HEK293 (cell line): Measurements from ENCODE around the gene TMCC1.
A peak's percentile ranks its signal among the peaks of the same experiment; 100 is the strongest.

Experiments
- CTCF ChIA-PET: fragments of 350-600 bp; formaldehyde crosslinking; extraction: SDS; loops from one replicate; lab custom pipeline; 2021; ENCODE audit warnings: antibody characterized with exemption; lab: Yijun Ruan, JAX
- POLR2A ChIA-PET: fragments of 300-600 bp; formaldehyde crosslinking; extraction: SDS; loops from one replicate; lab custom pipeline; 2020; ENCODE audit warnings: antibody characterized with exemption, inconsistent platforms; lab: Yijun Ruan, JAX
- H3K27ac ChIP-seq: fragments of 200-500 bp; sonication (Bioruptor generic); 2 replicates; pipeline ENCODE4 v1.5.1; 2014; ENCODE audit warnings: low read depth, low read length, control low read depth, inconsistent platforms; ENCODE audit errors: extremely low read depth
- H3K36me3 ChIP-seq, 2 experiments: fragments of 200-500 bp in 1 of 2; sonication (Bioruptor generic) in 1 of 2; 1 replicate in 1 of 2; 2 replicates in 1 of 2; pipeline ENCODE4 v1.5.1; 2014 to 2017; ENCODE audit warnings: inconsistent platforms in 2 of 2, low read length in 2 of 2; ENCODE audit not compliant: control insufficient read depth in 2 of 2, insufficient read depth in 1 of 2
- H3K4me1 ChIP-seq: fragments of 200-500 bp; sonication (Bioruptor generic); 2 replicates; pipeline ENCODE4 v1.5.1; 2014; ENCODE audit warnings: mild to moderate bottlenecking, low read length, inconsistent platforms; ENCODE audit not compliant: control insufficient read depth, insufficient read depth
- H3K4me3 ChIP-seq: 2 replicates; pipeline ENCODE4 v1.5.1; 2011; ENCODE audit warnings: low read depth, mild to moderate bottlenecking, control low read depth, low read length, moderate library complexity
- H3K9me3 ChIP-seq: fragments of 200-500 bp; sonication (Bioruptor generic); 2 replicates; pipeline ENCODE4 v1.5.1; 2014; ENCODE audit warnings: low read depth, low read length, inconsistent platforms; ENCODE audit not compliant: control insufficient read depth, insufficient read depth
- KLF16 ChIP-seq: fragments of 450-650 bp; formaldehyde crosslinking; IDR thresholded peaks from 2 replicates; pipeline ENCODE4 v1.5.1; 2017; ENCODE audit warnings: missing biosample characterization, missing genetic modification characterization
- MEIS1 ChIP-seq: sonication (generic); formaldehyde crosslinking; IDR thresholded peaks from 2 replicates; pipeline ENCODE4 v1.8.1; 2022; ENCODE audit warnings: missing genetic modification reagents, mild to moderate bottlenecking, borderline replicate concordance
- MYNN ChIP-seq: fragments of 450-650 bp; formaldehyde crosslinking; IDR thresholded peaks from 2 replicates; pipeline ENCODE4 v1.5.1; 2016; ENCODE audit warnings: missing biosample characterization, missing genetic modification characterization, borderline replicate concordance
- ZIC2 ChIP-seq: fragments of 450-650 bp; formaldehyde crosslinking; IDR thresholded peaks from 2 replicates; pipeline ENCODE4 v1.5.1; 2016; ENCODE audit warnings: missing biosample characterization, missing genetic modification characterization
- ZNF121 ChIP-seq: fragments of 450-650 bp; formaldehyde crosslinking; IDR thresholded peaks from 2 replicates; pipeline ENCODE4 v1.5.1; 2016; ENCODE audit warnings: missing biosample characterization, missing genetic modification characterization
- ZNF133 ChIP-seq: fragments of 450-650 bp; formaldehyde crosslinking; IDR thresholded peaks from 2 replicates; pipeline ENCODE4 v1.5.1; 2016; ENCODE audit warnings: missing biosample characterization, missing genetic modification characterization
- ZNF184 ChIP-seq: fragments of 450-650 bp; IDR thresholded peaks from 2 replicates; pipeline ENCODE4 v1.5.1; 2018; ENCODE audit warnings: missing biosample characterization, mild to moderate bottlenecking, missing genetic modification characterization
- ZNF239 ChIP-seq: fragments of 450-650 bp; formaldehyde crosslinking; IDR thresholded peaks from 2 replicates; pipeline ENCODE4 v1.5.1; 2016; ENCODE audit warnings: missing biosample characterization, missing genetic modification characterization
- ZNF354C ChIP-seq: fragments of 450-650 bp; formaldehyde crosslinking; IDR thresholded peaks from 2 replicates; pipeline ENCODE4 v1.5.1; 2016; ENCODE audit warnings: missing biosample characterization, missing genetic modification characterization, low read depth, borderline replicate concordance
- ZNF473 ChIP-seq: fragments of 450-650 bp; formaldehyde crosslinking; IDR thresholded peaks from 2 replicates; pipeline ENCODE4 v1.5.1; 2017; ENCODE audit warnings: missing biosample characterization, missing genetic modification characterization
- ZNF510 ChIP-seq: fragments of 450-650 bp; formaldehyde crosslinking; IDR thresholded peaks from 2 replicates; pipeline ENCODE4 v1.5.1; 2018; ENCODE audit warnings: mild to moderate bottlenecking, missing genetic modification characterization, missing biosample characterization; ENCODE audit not compliant: insufficient replicate concordance
- ZNF560 ChIP-seq: fragments of 450-650 bp; formaldehyde crosslinking; IDR thresholded peaks from 2 replicates; pipeline ENCODE4 v1.5.1; 2017; ENCODE audit warnings: missing biosample characterization, missing genetic modification characterization, borderline replicate concordance
- ZNF561 ChIP-seq: fragments of 450-650 bp; IDR thresholded peaks from 2 replicates; pipeline ENCODE4 v1.5.1; 2018; ENCODE audit warnings: missing biosample characterization, missing genetic modification characterization, borderline replicate concordance
- ZNF837 ChIP-seq: fragments of 450-650 bp; formaldehyde crosslinking; IDR thresholded peaks from 2 replicates; pipeline ENCODE4 v1.5.1; 2016; ENCODE audit warnings: missing biosample characterization, missing genetic modification characterization
- TF ChIP-seq, protein P1 (sequence below): fragments of 450-650 bp; formaldehyde crosslinking; IDR thresholded peaks from 2 replicates; pipeline ENCODE4 v1.5.1; 2016; ENCODE audit warnings: missing biosample characterization, missing genetic modification characterization
- TF ChIP-seq, protein P2 (sequence below): fragments of 450-650 bp; formaldehyde crosslinking; IDR thresholded peaks from 2 replicates; pipeline ENCODE4 v1.5.1; 2016; ENCODE audit warnings: missing biosample characterization, missing genetic modification characterization
- TF ChIP-seq, protein P3 (sequence below): fragments of 450-650 bp; formaldehyde crosslinking; IDR thresholded peaks from 2 replicates; pipeline ENCODE4 v1.5.1; 2017; ENCODE audit warnings: missing biosample characterization, missing genetic modification characterization

TMCC1 gene

DNA sequence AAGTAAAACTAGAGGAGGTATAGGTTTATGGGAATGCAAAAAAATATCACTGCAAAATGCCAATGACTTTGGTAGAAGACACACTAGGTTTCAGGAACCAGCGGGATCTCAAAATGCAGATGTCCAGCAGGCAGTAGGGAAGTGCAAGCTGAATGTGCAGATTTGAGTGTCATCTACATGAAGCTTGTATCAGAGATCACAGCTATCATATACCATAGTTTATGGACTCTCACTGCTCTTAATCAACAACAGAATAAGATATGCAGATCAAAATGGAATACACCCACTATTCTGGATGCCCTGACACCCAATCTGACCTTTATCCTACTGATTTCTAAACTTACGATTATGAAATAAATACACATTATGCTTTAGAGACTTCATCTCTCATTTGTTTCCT is 27.7 kb downstream of the TMCC1 start (continued):
- TF ChIP-seq ZNF133 (tag by site-specific recombination) (no peak), ZNF837 (tag by site-specific recombination) (no peak), ZNF184 (no peak), KLF16 (tag by site-specific recombination) (no peak)
- TF ChIP-seq, protein P1, sequence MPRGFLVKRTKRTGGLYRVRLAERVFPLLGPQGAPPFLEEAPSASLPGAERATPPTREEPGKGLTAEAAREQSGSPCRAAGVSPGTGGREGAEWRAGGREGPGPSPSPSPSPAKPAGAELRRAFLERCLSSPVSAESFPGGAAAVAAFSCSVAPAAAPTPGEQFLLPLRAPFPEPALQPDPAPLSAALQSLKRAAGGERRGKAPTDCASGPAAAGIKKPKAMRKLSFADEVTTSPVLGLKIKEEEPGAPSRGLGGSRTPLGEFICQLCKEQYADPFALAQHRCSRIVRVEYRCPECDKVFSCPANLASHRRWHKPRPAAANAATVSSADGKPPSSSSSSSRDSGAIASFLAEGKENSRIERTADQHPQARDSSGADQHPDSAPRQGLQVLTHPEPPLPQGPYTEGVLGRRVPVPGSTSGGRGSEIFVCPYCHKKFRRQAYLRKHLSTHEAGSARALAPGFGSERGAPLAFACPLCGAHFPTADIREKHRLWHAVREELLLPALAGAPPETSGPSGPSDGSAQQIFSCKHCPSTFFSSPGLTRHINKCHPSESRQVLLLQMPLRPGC (tag by site-specific recombination), result no peak
- TF ChIP-seq, all 188 proteins: peak for 0

DNA sequence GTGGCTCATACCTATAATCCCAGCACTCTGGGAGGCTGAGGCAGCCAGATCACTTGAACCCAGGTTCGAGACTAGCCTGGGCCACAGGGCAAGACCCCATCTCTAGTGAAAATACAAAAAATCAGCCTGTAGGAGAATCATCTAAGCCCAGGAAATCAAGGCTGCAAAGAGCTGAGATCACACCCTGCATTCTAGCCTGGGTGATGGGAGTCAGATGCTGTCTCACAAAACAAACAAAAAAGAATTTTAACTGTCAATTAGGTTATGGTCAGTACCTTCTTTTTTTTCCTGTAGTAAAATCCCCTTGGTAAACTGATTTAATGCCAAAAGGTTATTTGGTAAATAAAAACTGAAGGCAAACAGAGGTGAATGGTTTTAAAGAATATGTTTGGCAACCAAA is 29.0 kb downstream of the TMCC1 start:
- peaks cover 0 to 16% of the 10 kb centered on the region in 2 experiments; a peak in 2 of 3 replicates for H3K36me3 ChIP-seq
- TF ChIP-seq ZNF510 (no peak), MYNN (tag by site-specific recombination) (no peak), ZNF560 (tag by site-specific recombination) (no peak)
- TF ChIP-seq, all 188 proteins: peak for 0
- Histone ChIP-seq H3K4me1 (no peaks in the 10 kb centered on the region), H3K4me3 (no peak overlapping the region), H3K9me3 (no peaks in the 10 kb centered on the region), H3K27ac (no peak overlapping the region)
- CTCF ChIA-PET, result no interaction called here
- POLR2A ChIA-PET, result no interaction called here

DNA sequence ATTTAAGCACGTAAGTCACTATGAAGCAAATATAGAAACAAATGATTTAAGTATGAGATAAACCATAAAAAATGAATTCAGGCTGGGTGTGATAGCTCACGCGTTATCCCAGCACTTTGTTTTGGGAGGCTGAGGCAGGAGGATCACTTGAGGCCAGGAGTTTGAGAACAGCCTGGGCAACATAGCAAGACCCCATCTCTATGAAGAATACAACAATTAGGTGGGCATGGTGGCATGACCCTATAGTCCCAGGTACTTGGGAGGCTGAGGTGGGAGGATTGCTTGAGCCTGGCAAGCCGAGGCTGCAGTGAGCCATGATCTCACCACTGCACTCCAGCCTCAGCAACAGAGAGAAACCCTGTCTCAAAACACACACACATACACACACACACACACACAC is 34.2 kb downstream of the TMCC1 start:
- TF ChIP-seq MEIS1 (CRISPR knock-in tag) (no peak), ZNF239 (tag by site-specific recombination) (no peak), ZIC2 (no peak), ZNF354C (no peak), ZNF561 (tag by site-specific recombination) (no peak), ZNF473 (tag by site-specific recombination) (no peak), ZNF121 (tag by site-specific recombination) (peak; percentile 76)
- TF ChIP-seq, protein P2, sequence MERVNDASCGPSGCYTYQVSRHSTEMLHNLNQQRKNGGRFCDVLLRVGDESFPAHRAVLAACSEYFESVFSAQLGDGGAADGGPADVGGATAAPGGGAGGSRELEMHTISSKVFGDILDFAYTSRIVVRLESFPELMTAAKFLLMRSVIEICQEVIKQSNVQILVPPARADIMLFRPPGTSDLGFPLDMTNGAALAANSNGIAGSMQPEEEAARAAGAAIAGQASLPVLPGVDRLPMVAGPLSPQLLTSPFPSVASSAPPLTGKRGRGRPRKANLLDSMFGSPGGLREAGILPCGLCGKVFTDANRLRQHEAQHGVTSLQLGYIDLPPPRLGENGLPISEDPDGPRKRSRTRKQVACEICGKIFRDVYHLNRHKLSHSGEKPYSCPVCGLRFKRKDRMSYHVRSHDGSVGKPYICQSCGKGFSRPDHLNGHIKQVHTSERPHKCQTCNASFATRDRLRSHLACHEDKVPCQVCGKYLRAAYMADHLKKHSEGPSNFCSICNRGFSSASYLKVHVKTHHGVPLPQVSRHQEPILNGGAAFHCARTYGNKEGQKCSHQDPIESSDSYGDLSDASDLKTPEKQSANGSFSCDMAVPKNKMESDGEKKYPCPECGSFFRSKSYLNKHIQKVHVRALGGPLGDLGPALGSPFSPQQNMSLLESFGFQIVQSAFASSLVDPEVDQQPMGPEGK (tag by site-specific recombination), result no peak
- TF ChIP-seq, protein P3, sequence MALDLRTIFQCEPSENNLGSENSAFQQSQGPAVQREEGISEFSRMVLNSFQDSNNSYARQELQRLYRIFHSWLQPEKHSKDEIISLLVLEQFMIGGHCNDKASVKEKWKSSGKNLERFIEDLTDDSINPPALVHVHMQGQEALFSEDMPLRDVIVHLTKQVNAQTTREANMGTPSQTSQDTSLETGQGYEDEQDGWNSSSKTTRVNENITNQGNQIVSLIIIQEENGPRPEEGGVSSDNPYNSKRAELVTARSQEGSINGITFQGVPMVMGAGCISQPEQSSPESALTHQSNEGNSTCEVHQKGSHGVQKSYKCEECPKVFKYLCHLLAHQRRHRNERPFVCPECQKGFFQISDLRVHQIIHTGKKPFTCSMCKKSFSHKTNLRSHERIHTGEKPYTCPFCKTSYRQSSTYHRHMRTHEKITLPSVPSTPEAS, result peak; percentile 52
- TF ChIP-seq, all 188 proteins: peak for 2
- peaks cover 8% of the 10 kb centered on the region; the same call in 1 of the 2 replicates for H3K4me1 ChIP-seq
- ChIA-PET CTCF (interaction anchor here (0.6 kb wide), 1 partner anchor 16 kb away, joined by 3 read pairs; no protein-coding TSS in a partner anchor), POLR2A (no interaction called here)
- H3K27ac ChIP-seq, result no peak overlapping the region
- no peak overlapping the region for H3K4me3 ChIP-seq
- H3K36me3 ChIP-seq, result peaks cover 0 to 13% of the 10 kb centered on the region in 2 experiments; a peak in 1 of 3 replicates
- H3K9me3 ChIP-seq, result no peaks in the 10 kb centered on the region
